GM12872 (cell line): Measurements from ENCODE around the gene DNAJC6.

Experiments
- CTCF ChIP-seq: IDR thresholded peaks from 3 replicates; pipeline ENCODE4 v1.5.1; 2011; ENCODE audit warnings: low read depth, mild to moderate bottlenecking, low read length, moderate library complexity; ENCODE audit not compliant: insufficient read depth

DNAJC6 gene

GRCh38 chr1:65459397-65459768 lies 150.0 kb downstream of the DNAJC6 start:
- peak; percentile 75 for TF ChIP-seq CTCF
